ENCODE measurements around the gene STYK1.
A peak's percentile ranks its signal among the peaks of the same experiment; 100 is the strongest.

Gene STYK1

GRCh38 chr12:10673659-10674384 is at the start of gene STYK1:
STYK1 (minus strand) TSS chr12:10674052; CDS start chr12:10634618, 39,434 bp downstream.
- DNase-seq = peak; percentile 90

- DNase-seq = peak; percentile 79
These were observed 49.3 kb upstream of the STYK1 start, which contains the start of gene YBX3 for GRCh38 chr12:10722905-10723746. YBX3 (minus strand) TSS chr12:10723323; CDS start chr12:10723111, 212 bp downstream.

GRCh38 chr12:10722502-10722904 is 48.7 kb upstream of the STYK1 start:
- peak; percentile 56 for DNase-seq

GRCh38 chr12:10721651-10722501 is 48.0 kb upstream of the STYK1 start:
- peak; percentile 81 for DNase-seq

GRCh38 chr12:10720974-10721650 is 47.3 kb upstream of the STYK1 start:
- DNase-seq = no peak

- DNase-seq = no peak
These were observed 45.6 kb upstream of the STYK1 start for GRCh38 chr12:10719482-10719881.

GRCh38 chr12:10718279-10718821 is 44.5 kb upstream of the STYK1 start:
- DNase-seq = no peak

GRCh38 chr12:10717410-10717809 is 43.6 kb upstream of the STYK1 start:
- no peak for DNase-seq

GRCh38 chr12:10716704-10717315 is 43.0 kb upstream of the STYK1 start:
- DNase-seq = no peak

GRCh38 chr12:10716277-10716676 is 42.4 kb upstream of the STYK1 start:
- no peak for DNase-seq

GRCh38 chr12:10715491-10715890 is 41.6 kb upstream of the STYK1 start:
- DNase-seq = peak; percentile 11

- no peak for DNase-seq
These were observed 36.0 kb upstream of the STYK1 start for GRCh38 chr12:10709808-10710207.

- DNase-seq = no peak
These were observed 35.0 kb upstream of the STYK1 start for GRCh38 chr12:10708862-10709261.

GRCh38 chr12:10705655-10706054 is 31.8 kb upstream of the STYK1 start:
- DNase-seq = no peak

GRCh38 chr12:10701843-10702242 is 28.0 kb upstream of the STYK1 start:
- DNase-seq = no peak

GRCh38 chr12:10701131-10701681 is 27.4 kb upstream of the STYK1 start:
- peak; percentile 24 for DNase-seq

- DNase-seq = no peak
These were observed 26.7 kb upstream of the STYK1 start for GRCh38 chr12:10700581-10700980.

- no peak for DNase-seq
These were observed 24.0 kb upstream of the STYK1 start for GRCh38 chr12:10697862-10698261.

GRCh38 chr12:10697156-10697555 is 23.3 kb upstream of the STYK1 start:
- DNase-seq = no peak

- DNase-seq = no peak
These were observed 17.1 kb upstream of the STYK1 start for GRCh38 chr12:10690906-10691305.

GRCh38 chr12:10689146-10689545 is 15.3 kb upstream of the STYK1 start:
- DNase-seq = no peak
